HG02852 (cell line): ENCODE measurements around the gene STRIP2.
"Not testable (repeated sequence)": the region's sequence is repeated elsewhere in the genome, so short reads cannot be mapped to it uniquely, and the experiment has no call there.

Experiments used
- ATAC-seq: cut with Tn5 transposase; IDR thresholded peaks from one replicate; pipeline ENCODE4 v1.9.1; 2021; ENCODE audit warnings: mild to moderate bottlenecking, moderate library complexity; ENCODE audit not compliant: unreplicated experiment

STRIP2 gene

GRCh38 chr7:129450295-129450694, 16.1 kb downstream of the STRIP2 start:
- ATAC-seq, result no peak

- no peak for ATAC-seq
Observed at GRCh38 chr7:129452589-129453231, 18.5 kb downstream of the STRIP2 start.

- no peak for ATAC-seq
Observed at GRCh38 chr7:129453510-129454248, 19.4 kb downstream of the STRIP2 start.

GRCh38 chr7:129454249-129454551, 20.0 kb downstream of the STRIP2 start:
- ATAC-seq, result no peak

- no peak for ATAC-seq
Observed at GRCh38 chr7:129456421-129456820, 22.2 kb downstream of the STRIP2 start.

- no peak for ATAC-seq
Observed at GRCh38 chr7:129457101-129457500, 22.9 kb downstream of the STRIP2 start.

GRCh38 chr7:129458171-129458570, 23.9 kb downstream of the STRIP2 start:
- ATAC-seq, result no peak

- no peak for ATAC-seq
Observed at GRCh38 chr7:129461809-129462208, 27.6 kb downstream of the STRIP2 start.

- ATAC-seq, result no peak
Observed at GRCh38 chr7:129462420-129462819, 28.2 kb downstream of the STRIP2 start.

- ATAC-seq, result no peak
Observed at GRCh38 chr7:129464194-129464593, 30.0 kb downstream of the STRIP2 start.

- ATAC-seq, result no peak
Observed at GRCh38 chr7:129465080-129465479, 30.8 kb downstream of the STRIP2 start.

GRCh38 chr7:129466796-129467195, 32.6 kb downstream of the STRIP2 start:
- no peak for ATAC-seq

- ATAC-seq, result no peak
Observed at GRCh38 chr7:129468087-129468486, 33.9 kb downstream of the STRIP2 start.

GRCh38 chr7:129468547-129468946, 34.3 kb downstream of the STRIP2 start:
- ATAC-seq, result no peak

GRCh38 chr7:129469930-129470329, 35.7 kb downstream of the STRIP2 start:
- no peak for ATAC-seq

- no peak for ATAC-seq
Observed at GRCh38 chr7:129470411-129470810, 36.2 kb downstream of the STRIP2 start.

- ATAC-seq, result no peak
Observed at GRCh38 chr7:129471402-129471827, 37.2 kb downstream of the STRIP2 start.

- ATAC-seq, result not testable (repeated sequence)
Observed at GRCh38 chr7:129475931-129476330, 41.7 kb downstream of the STRIP2 start.

GRCh38 chr7:129476398-129476797, 42.2 kb downstream of the STRIP2 start:
- ATAC-seq, result not testable (repeated sequence)

- ATAC-seq, result no peak
Observed at GRCh38 chr7:129479831-129480230, 45.6 kb downstream of the STRIP2 start.

- no peak for ATAC-seq
Observed at GRCh38 chr7:129480674-129481363, 46.6 kb downstream of the STRIP2 start.

GRCh38 chr7:129481376-129481775, 47.1 kb downstream of the STRIP2 start:
- ATAC-seq, result not testable (repeated sequence)
